Suprapubic skin (tissue), 4 donors: ENCODE data around the gene FRY.

Experiments
- CTCF ChIP-seq, 2 donors: fragments of 200-600 bp in 1 of 2; fragments of 450-650 bp in 1 of 2; sonication (generic) in 1 of 2; IDR thresholded peaks; one replicate each; pipeline ENCODE4 v1.5.1; 2016 to 2019; ENCODE audit warnings: antibody characterized with exemption in 2 of 2, mild to moderate bottlenecking in 1 of 2, moderate library complexity in 1 of 2
- EP300 ChIP-seq: sonication (generic); formaldehyde crosslinking; IDR thresholded peaks from one replicate; pipeline ENCODE4 v1.6.1; 2017; ENCODE audit warnings: antibody characterized with exemption
- POLR2A ChIP-seq, 2 donors: fragments of 450-650 bp; IDR thresholded peaks; one replicate each; pipeline ENCODE4 v1.6.1; 2017; ENCODE audit warnings: antibody characterized with exemption in 2 of 2, mild to moderate bottlenecking in 2 of 2, moderate library complexity in 2 of 2
- POLR2AphosphoS5 ChIP-seq, 3 donors: sonication (generic); formaldehyde crosslinking; IDR thresholded peaks; one replicate each; pipeline ENCODE4 v1.6.1; 2017; ENCODE audit warnings: antibody characterized with exemption in 3 of 3

- TF ChIP-seq CTCF (IDR thresholded peaks at IDR 0.05), result no peak
- no peak for TF ChIP-seq POLR2AphosphoS5 (IDR thresholded peaks at IDR 0.05)
- TF ChIP-seq EP300, result no peak
- TF ChIP-seq POLR2A (IDR thresholded peaks at IDR 0.05), result no peak
These were observed 28.0 kb downstream of the FRY start for GRCh38 chr13:32059511-32059984.
